Ovary (tissue), 9 donors: ENCODE results near the gene ADGRL4. TPM values are rescaled to one million over a fixed set of nuclear protein-coding genes. Genes with fewer than 3 reads are reported as not detected.

Source experiments
- DNase-seq, 5 donors: peaks; one replicate each; pipeline ENCODE4 v3.0.0-alpha.2; 2019 to 2020
- H3K27ac ChIP-seq, 2 donors: fragments of 200-600 bp; one replicate each; pipeline versions ENCODE4 v1.5.1 to v1.8.0; 2019 to 2022
- H3K27me3 ChIP-seq: fragments of 200-600 bp; one replicate; pipeline ENCODE4 v1.8.0; 2022
- H3K36me3 ChIP-seq: fragments of 200-600 bp; sonication (generic); one replicate; pipeline ENCODE4 v1.5.1; 2019
- H3K4me1 ChIP-seq: one replicate; pipeline ENCODE4 v1.8.1; 2013; ENCODE audit warnings: mild to moderate bottlenecking, moderate library complexity; ENCODE audit not compliant: insufficient read depth
- H3K4me3 ChIP-seq: fragments of 200-600 bp; sonication (generic); one replicate; pipeline ENCODE4 v1.5.1; 2017
- H3K9me3 ChIP-seq, 2 donors: fragments of 200-600 bp in 1 of 2; sonication (generic) in 1 of 2; one replicate each; pipeline versions ENCODE4 v1.5.1 to v1.8.1; 2013 to 2019; ENCODE audit warnings: mild to moderate bottlenecking in 1 of 2, moderate library complexity in 1 of 2
- CTCF ChIP-seq, 3 donors: fragments of 450-650 bp in 2 of 3; fragments of 200-600 bp in 1 of 3; IDR thresholded peaks; one replicate each; pipeline versions ENCODE4 v1.5.1 to v1.8.0; 2016 to 2022; ENCODE audit warnings: antibody characterized with exemption in 3 of 3, mild to moderate bottlenecking in 1 of 3
- EP300 ChIP-seq: sonication (generic); formaldehyde crosslinking; IDR thresholded peaks from one replicate; pipeline ENCODE4 v1.6.1; 2017; ENCODE audit warnings: antibody characterized with exemption
- POLR2A ChIP-seq: fragments of 450-650 bp; IDR thresholded peaks from one replicate; pipeline ENCODE4 v1.6.1; 2017; ENCODE audit warnings: antibody characterized with exemption, mild to moderate bottlenecking, moderate library complexity
- WGBS, 3 donors: extraction: QIAGEN DNeasy Blood & Tissue Kit in 1 of 3; methylation state at CpG; one replicate each; pipeline versions ENCODE4 v1.1.5 to v1.1.7; 2013 to 2017; 5-methylcytosine and 5-hydroxymethylcytosine counted together
- intact Hi-C, 4 donors: fragments of 100-400 bp; cut with DNase I; formaldehyde crosslinking; loops; one replicate each; pipeline versions ENCODE4 v1.11.0 to v1.15.1; 2022 to 2023
- polyA plus RNA-seq, 2 donors: library from polyadenylated mRNA; stranded (reverse); fragments of 200-250 nt in 1 of 2; fragments of 350-450 nt in 1 of 2; fragmentation: Illumina TruSeq in 1 of 2; extraction: RNeasy Lipid Tissue Mini Kit (QIAGEN cat#74804) in 1 of 2; gene quantifications; one replicate each; pipeline ENCODE4 v1.2.3, GENCODE V29; 2013 to 2014
- total RNA-seq, 7 donors: library from RNA; depleted of rRNA in 2 of 7; stranded (reverse); fragments of >200 nt in 2 of 7; fragmentation: NEBNext Ultra II Directional in 3 of 7; extraction: Animal tissue kit (Norgen Biotek cat#: 25700) in 3 of 7; gene quantifications; one replicate each; pipeline versions ENCODE4 v1.1.0 to v1.2.4, GENCODE V29; 2016 to 2023
- donor health status: DM: no; HTN: no; CAD: no; lungs with moderate emphysema.
- donor health status: DM: no; HTN: no; CAD: no.
- donor health status: Bipolar disorder and iron deficiency.
- donor health status: DM: yes; HTN: yes; CAD: no.
- donor health status: DM: no; HTN: no; CAD: no.
- donor health status: DM: yes; HTN: yes; CAD: no.

The ADGRL4 gene
- total and polyA plus RNA-seq, 9 donors = 3.0 to 22.7 (median 9.2) TPM

- 71 to 84% (median 81%) methylated on average over 1 of the region's 1 CpG for WGBS, 3 donors
- Histone ChIP-seq H3K27ac (no peak overlapping the region), H3K36me3 (no peaks in the 10 kb centered on the region), H3K9me3 (no peaks in the 10 kb centered on the region), H3K4me3 (no peak overlapping the region), H3K4me1 (no peaks in the 10 kb centered on the region), H3K27me3 (no peaks in the 10 kb centered on the region)
- TF ChIP-seq CTCF (IDR thresholded peaks at IDR 0.05) (no peak), EP300 (no peak), POLR2A (no peak)
- DNase-seq = no peak
- intact Hi-C loops = no loop called here
Measured at GRCh38 chr1:78902641-78903040, 103.9 kb downstream of the ADGRL4 start.

- intact Hi-C loops = loop anchor here in 1 of 4 donors (5.0 kb wide), 1 partner anchor 673 kb away; no protein-coding TSS in a partner anchor
- DNase-seq = no peak
- Histone ChIP-seq H3K4me3 (no peak overlapping the region), H3K9me3 (no peaks in the 10 kb centered on the region), H3K27me3 (no peaks in the 10 kb centered on the region), H3K4me1 (no peaks in the 10 kb centered on the region), H3K36me3 (no peaks in the 10 kb centered on the region), H3K27ac (no peak overlapping the region)
- no peak for TF ChIP-seq POLR2A
- TF ChIP-seq EP300 = no peak
- TF ChIP-seq CTCF (IDR thresholded peaks at IDR 0.05) = no peak
- WGBS, 3 donors = 67 to 83% (median 79%) methylated on average over 2 of the region's 2 CpGs
Measured at GRCh38 chr1:78894811-78895210, 111.7 kb downstream of the ADGRL4 start.

- H3K27me3 ChIP-seq = no peaks in the 10 kb centered on the region
Measured at GRCh38 chr1:78892260-78892840, 114.2 kb downstream of the ADGRL4 start.

GRCh38 chr1:78887458-78887857, 119.1 kb downstream of the ADGRL4 start:
- TF ChIP-seq CTCF (IDR thresholded peaks at IDR 0.05) = no peak
- no peak for TF ChIP-seq EP300
- TF ChIP-seq POLR2A = no peak
- H3K36me3 ChIP-seq = no peaks in the 10 kb centered on the region
- DNase-seq = no peak
- H3K9me3 ChIP-seq = no peaks in the 10 kb centered on the region
- H3K27ac ChIP-seq = no peak overlapping the region
- H3K27me3 ChIP-seq = no peaks in the 10 kb centered on the region
- H3K4me3 ChIP-seq = no peak overlapping the region
- H3K4me1 ChIP-seq = no peaks in the 10 kb centered on the region
- intact Hi-C loops = no loop called here
- WGBS, 3 donors = 96% methylated on average over 2 of the region's 2 CpGs

More at GRCh38 chr1:78892260-78892840, 114.2 kb downstream of the ADGRL4 start:
- H3K4me1 ChIP-seq = no peaks in the 10 kb centered on the region
- no peaks in the 10 kb centered on the region for H3K9me3 ChIP-seq
- no peaks in the 10 kb centered on the region for H3K36me3 ChIP-seq
- no peak overlapping the region for H3K4me3 ChIP-seq
- DNase-seq = no peak
- 70 to 77% (median 71%) methylated on average over 3 of the region's 3 CpGs for WGBS, 3 donors
- intact Hi-C loops = loop anchor here in 1 of 4 donors (5.0 kb wide), 1 partner anchor 670 kb away; no protein-coding TSS in a partner anchor
- H3K27ac ChIP-seq = no peak overlapping the region
- TF ChIP-seq EP300 = no peak

- no peaks in the 10 kb centered on the region for H3K27me3 ChIP-seq
- no peaks in the 10 kb centered on the region for H3K36me3 ChIP-seq
- H3K27ac ChIP-seq = no peak overlapping the region
- whole genome bisulfite sequencing, 3 donors = 22 to 45% (median 28%) methylated on average over 6 of the region's 6 CpGs
- intact Hi-C loops = no loop called here
- H3K9me3 ChIP-seq = no peaks in the 10 kb centered on the region
- no peak for TF ChIP-seq POLR2A
- TF ChIP-seq EP300 = no peak
- no peak for TF ChIP-seq CTCF (IDR thresholded peaks at IDR 0.05)
- no peaks in the 10 kb centered on the region for H3K4me1 ChIP-seq
- no peak overlapping the region for H3K4me3 ChIP-seq
- no peak for DNase-seq
Measured at GRCh38 chr1:78884685-78885452, 121.7 kb downstream of the ADGRL4 start.
